ENCODE measurements around the gene VWA5B2.

Gene VWA5B2

GRCh38 chr3:184227481-184227935, 1.9 kb upstream of the VWA5B2 start:
- DNase-seq (ENCODE audit: low spot score), result peak; percentile 77

GRCh38 chr3:184228376-184229137, 828 bp upstream of the VWA5B2 start:
- DNase-seq (ENCODE audit: low spot score), result no peak

- DNase-seq (ENCODE audit: low spot score), result peak; percentile 39
These were observed 757 bp downstream of the VWA5B2 start for GRCh38 chr3:184230081-184230602.

DNA sequence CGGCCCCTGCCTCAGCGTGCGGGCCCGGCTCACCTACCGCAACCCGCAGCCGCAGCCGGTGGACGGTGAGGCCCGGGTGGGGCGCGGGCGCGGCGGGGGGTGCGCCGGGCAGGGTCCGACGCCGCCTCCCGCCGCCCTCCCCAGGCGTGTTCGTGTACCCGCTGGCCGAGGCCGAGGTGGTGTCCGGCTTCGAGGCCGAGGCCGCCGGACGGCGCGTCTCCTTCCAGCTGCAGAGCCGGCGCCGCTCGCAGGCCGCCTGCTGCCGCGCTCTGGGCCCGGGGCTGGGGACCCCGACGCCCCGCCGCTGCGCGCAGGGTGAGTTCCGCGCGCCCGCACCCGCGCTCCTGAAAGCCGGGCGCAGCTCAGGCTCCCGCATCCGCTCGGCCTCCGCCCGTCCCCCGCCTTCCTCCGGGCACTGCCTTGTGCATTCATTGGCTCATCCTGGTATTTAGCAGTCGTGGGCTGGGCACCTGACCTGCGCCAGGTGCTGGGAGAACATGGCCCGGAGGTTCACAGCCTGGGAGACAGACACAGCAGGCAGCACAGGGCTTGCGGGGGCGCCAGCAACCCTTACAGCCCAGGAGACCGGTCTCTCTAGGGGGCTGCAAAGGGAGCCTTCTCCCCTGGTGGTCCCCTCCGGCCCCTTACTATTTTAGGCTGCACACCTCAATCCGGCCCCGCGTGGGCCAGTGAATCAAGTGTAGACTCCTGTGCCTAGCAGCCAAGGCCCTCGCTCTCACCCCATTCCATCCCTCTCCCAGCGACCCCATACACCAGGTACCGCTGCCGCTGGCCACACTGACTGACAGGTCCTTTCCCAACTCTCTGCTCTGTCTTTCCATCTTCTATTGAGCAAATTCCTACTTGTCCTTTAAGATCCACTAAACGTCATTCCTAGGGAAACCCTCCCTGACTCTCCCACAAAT, 1.5 kb downstream of the VWA5B2 start:
- no peak for DNase-seq (ENCODE audit: low spot score)

DNA sequence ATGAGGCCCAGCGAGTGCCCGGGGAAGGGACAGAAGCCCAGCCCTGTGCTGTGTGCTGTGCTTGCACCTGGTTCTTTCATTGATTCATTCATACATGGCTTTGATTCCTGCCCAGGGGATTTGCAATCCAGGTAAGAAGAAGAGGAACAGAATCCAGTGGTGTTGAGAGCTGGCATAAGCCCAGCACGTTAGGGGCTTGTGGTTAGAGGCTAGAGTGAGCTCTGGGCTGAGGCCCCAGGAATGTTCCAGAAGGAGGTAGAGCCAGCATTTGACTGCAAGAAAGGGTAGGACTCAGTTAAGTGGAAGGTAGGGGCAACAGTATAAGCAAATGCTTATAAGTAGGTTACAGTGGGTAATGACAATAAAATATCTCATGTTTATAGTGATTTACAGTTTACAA, 2.3 kb downstream of the VWA5B2 start:
- no peak for DNase-seq (ENCODE audit: low spot score)

GRCh38 chr3:184233127-184233843, 3.9 kb downstream of the VWA5B2 start:
- DNase-seq (ENCODE audit: low spot score), result no peak

DNA sequence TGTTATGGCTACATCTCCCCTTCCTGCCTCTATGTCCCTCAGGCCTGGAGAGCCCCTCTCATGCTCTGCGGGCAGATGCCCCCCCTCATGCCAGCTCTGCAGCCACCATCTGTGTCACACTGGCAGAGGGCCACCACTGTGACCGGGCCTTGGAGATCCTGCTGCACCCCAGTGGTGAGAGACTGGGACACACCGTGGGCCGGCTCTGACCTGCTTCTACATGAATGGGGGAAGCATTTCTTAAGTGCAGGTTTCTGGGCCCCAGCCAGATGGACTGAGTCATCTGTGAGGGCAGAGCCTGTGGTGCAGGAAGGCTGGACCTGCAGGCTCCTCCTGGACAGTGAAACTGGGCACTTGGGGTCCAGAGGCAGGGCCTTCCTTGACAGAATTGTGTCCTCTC, 4.8 kb downstream of the VWA5B2 start:
- DNase-seq (ENCODE audit: low spot score), result peak; percentile 87

- peak; percentile 8 for DNase-seq (ENCODE audit: low spot score)
These were observed 5.4 kb downstream of the VWA5B2 start for GRCh38 chr3:184234671-184235380.

DNA sequence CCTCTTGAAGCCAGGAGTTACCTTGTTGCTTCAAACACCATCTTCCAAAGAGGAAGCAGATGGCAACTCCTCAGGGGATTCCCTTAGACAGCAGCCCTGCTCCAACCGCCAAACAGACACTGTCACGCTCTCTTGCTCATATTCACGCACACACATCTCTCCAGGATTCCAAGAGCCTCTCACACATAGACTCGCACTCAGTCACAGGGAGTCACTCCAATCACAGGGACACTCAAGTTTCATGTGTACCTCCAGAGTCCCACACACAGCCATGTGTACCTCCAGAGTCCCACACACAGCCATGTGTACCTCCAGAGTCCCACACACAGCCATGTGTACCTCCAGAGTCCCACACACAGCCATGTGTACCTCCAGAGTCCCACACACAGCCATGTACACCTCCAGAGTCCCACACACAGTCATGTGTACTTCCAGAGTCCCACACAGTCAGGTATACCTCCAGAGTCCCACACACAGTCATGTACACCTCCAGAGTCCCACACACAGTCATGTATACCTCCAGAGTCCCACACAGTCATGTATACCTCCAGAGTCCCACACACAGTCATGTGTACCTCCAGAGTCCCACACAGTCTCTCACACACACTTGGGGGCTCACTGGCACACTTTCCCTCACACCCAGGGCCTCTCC, 6.1 kb downstream of the VWA5B2 start:
- no peak for DNase-seq (ENCODE audit: low spot score)

DNA sequence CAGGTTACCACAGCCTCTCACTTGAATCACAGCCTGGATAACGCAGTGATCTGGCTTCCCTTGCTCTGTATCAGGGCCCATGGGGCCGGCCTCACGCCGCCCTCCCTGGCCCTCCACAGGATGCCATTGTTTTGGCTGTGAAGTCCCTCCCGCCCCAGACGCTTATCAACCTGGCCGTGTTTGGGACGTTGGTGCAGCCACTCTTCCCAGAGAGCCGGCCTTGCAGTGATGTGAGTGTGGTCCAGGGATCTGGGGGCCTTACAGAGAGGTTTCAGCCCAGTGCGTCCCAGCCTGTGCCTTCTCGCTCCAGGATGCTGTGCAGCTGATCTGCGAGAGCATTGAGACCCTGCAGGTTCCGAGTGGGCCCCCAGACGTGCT, 6.6 kb downstream of the VWA5B2 start:
- DNase-seq (ENCODE audit: low spot score), result peak; percentile 3

DNA sequence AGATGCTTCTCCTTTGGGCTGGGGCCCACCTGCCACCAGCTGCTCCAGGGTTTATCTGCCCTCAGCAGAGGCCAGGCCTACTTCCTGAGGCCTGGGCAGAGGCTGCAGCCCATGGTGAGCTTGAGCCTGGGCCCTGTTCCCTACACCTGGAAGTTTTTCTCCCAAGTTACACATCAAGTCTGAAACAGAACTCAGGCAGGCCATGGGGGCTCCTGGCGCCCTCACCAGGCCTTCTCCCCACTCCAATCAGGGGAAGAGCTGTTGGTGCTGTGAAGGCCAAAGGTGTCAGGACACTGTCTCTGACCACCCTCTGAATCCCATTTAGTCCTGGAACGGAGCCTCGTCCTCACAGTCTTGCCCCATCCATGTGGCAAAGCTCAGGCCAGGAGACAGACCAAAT, 7.3 kb downstream of the VWA5B2 start:
- DNase-seq (ENCODE audit: low spot score), result no peak

GRCh38 chr3:184237211-184237610, 7.8 kb downstream of the VWA5B2 start:
- no peak for DNase-seq (ENCODE audit: low spot score)

GRCh38 chr3:184237807-184238206, 8.4 kb downstream of the VWA5B2 start:
- DNase-seq (ENCODE audit: low spot score), result no peak

- no peak for DNase-seq (ENCODE audit: low spot score)
These were observed 8.9 kb downstream of the VWA5B2 start for GRCh38 chr3:184238246-184238818.

DNA sequence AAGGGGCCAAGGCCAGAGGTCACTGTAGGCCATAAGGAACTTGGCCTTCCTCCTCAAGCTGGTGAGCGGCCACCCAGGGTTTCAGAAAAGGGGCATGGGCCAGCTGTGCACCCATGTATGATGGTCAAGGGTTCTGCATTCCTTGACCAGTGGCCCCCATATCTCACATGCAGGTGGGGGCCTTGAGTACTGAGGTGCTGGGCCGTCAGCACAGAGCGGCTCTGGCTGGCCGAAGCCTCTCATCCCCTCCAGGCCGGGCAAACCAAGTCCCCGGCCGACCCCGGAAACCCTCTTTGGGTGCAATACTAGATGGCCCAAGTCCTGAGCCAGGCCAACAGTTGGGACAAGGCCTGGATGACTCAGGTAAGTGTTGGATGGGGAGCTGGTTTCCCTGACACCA, 9.8 kb downstream of the VWA5B2 start:
- DNase-seq (ENCODE audit: low spot score), result no peak

DNA sequence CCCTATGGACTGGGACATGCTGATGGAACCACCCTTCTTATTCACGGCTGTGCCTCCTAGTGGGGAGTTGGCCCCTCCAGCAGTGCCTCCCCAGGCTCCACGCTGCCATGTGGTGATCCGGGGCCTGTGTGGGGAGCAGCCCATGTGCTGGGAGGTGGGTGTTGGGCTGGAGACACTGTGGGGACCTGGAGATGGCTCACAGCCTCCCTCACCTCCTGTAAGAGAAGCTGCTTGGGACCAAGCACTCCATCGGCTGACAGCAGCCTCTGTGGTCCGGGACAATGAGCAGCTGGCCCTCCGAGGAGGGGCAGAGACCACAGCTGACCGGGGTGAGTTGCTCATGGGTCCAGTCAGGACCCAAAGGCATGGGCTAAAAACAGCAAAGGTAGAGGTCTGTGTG, 10.3 kb downstream of the VWA5B2 start:
- DNase-seq (ENCODE audit: low spot score), result no peak

DNA sequence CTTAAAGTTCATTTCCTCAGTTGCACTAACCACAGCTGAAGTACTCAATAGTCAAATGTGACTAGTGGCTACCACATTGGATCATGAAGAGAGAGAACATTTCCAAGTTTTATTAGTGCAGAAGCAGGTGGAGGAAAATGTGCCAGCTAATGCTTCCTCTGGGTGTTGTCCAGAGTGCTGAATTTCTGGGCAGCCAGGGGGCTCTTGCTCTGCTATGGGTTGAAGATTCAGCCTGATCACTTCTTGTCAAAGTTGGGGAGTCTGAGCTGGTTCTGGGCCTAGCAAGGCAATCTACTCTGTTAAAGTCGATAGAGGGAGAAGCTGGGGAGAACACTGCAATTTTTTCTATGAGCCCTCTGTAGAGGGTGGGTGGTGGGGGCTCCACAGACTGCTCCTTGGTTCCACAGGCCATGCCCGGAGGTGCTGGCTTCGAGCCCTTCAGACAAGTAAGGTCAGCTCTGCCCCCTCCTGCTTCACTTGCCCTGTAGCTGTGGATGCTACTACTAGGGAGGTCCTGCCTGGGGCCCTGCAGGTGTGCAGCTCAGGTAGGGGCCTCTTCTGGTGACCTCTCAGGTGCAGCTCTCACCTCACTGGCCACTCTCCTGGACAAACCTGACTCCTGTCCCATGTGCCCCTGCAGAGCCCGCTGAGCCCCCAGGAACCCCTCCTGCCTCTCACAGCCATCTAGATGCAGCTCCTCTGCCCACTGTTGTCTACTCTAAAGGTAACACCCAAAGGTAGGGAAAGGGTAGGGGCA, 11.2 kb downstream of the VWA5B2 start:
- peak; percentile 61 for DNase-seq (ENCODE audit: low spot score)

DNA sequence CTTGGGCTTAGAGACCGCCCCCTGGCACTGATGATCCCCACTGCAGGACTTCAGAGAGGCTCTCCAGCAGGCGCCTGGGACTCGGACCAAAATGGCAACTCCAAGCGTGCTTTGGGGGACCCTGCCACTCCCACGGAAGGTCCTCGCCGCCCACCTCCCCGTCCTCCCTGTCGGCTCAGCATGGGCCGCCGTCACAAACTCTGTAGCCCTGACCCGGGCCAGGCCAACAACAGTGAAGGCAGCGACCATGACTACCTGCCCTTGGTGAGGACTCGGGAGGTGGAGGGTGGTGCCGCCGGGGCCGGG, 11.7 kb downstream of the VWA5B2 start:
- DNase-seq (ENCODE audit: low spot score), result no peak

GRCh38 chr3:184241447-184242296, 12.3 kb downstream of the VWA5B2 start:
- DNase-seq (ENCODE audit: low spot score), result peak; percentile 47

Data from AG08396 (cell line).